IPS-NIHi7 (cell line): ENCODE results near the gene B3GNT3.
"Not testable (repeated sequence)": the region's sequence is repeated elsewhere in the genome, so short reads cannot be mapped to it uniquely, and the experiment has no call there.

Source experiments
- DNase-seq: peaks from one replicate; pipeline ENCODE4 v3.0.0; 2012; ENCODE audit warnings: mixed read lengths; ENCODE audit errors: extremely low spot score

Gene B3GNT3

GRCh38 chr19:17766543-17767131, 28.3 kb upstream of the B3GNT3 start:
- DNase-seq, result peak; percentile 83

GRCh38 chr19:17767559-17767958, 27.4 kb upstream of the B3GNT3 start:
- no peak for DNase-seq

- DNase-seq, result no peak
Measured at GRCh38 chr19:17770613-17771012, 24.3 kb upstream of the B3GNT3 start.

- DNase-seq, result no peak
Measured at GRCh38 chr19:17772172-17772571, 22.8 kb upstream of the B3GNT3 start.

- DNase-seq, result peak; percentile 63
Measured at GRCh38 chr19:17775245-17775927, 19.6 kb upstream of the B3GNT3 start.

GRCh38 chr19:17775991-17776803, 18.7 kb upstream of the B3GNT3 start:
- DNase-seq, result no peak

- DNase-seq, result not testable (repeated sequence)
Measured at GRCh38 chr19:17777840-17778239, 17.1 kb upstream of the B3GNT3 start.

GRCh38 chr19:17778251-17778967, 16.5 kb upstream of the B3GNT3 start:
- peak; percentile 91 for DNase-seq

GRCh38 chr19:17778968-17779929, 15.7 kb upstream of the B3GNT3 start:
- DNase-seq, result peak; percentile 80

GRCh38 chr19:17780781-17781180, 14.2 kb upstream of the B3GNT3 start:
- no peak for DNase-seq

- DNase-seq, result not testable (repeated sequence)
Measured at GRCh38 chr19:17783721-17784120, 11.2 kb upstream of the B3GNT3 start.

GRCh38 chr19:17784201-17785008, 10.5 kb upstream of the B3GNT3 start:
- peak; percentile 87 for DNase-seq

GRCh38 chr19:17787274-17787913, 7.5 kb upstream of the B3GNT3 start:
- no peak for DNase-seq

GRCh38 chr19:17788632-17789031, 6.3 kb upstream of the B3GNT3 start:
- DNase-seq, result no peak

- no peak for DNase-seq
Measured at GRCh38 chr19:17790059-17790780, 4.7 kb upstream of the B3GNT3 start.

GRCh38 chr19:17794412-17794730, 567 bp upstream of the B3GNT3 start:
- no peak for DNase-seq

- DNase-seq, result no peak
Measured at GRCh38 chr19:17795495-17795856, 538 bp downstream of the B3GNT3 start.

- DNase-seq, result no peak
Measured at GRCh38 chr19:17796013-17796837, 1.3 kb downstream of the B3GNT3 start.
